Hematopoietic multipotent progenitor cell treated with erythropoietin and hydrocortisone succinate and interleukin-3 and kit ligand, for 17 days (in vitro differentiated cells): ENCODE results near the gene EFHC2.

Source experiments
- DNase-seq: peaks from one replicate; pipeline ENCODE4 v3.0.0-alpha.2; 2015; ENCODE audit warnings: low spot score

The EFHC2 gene

DNA sequence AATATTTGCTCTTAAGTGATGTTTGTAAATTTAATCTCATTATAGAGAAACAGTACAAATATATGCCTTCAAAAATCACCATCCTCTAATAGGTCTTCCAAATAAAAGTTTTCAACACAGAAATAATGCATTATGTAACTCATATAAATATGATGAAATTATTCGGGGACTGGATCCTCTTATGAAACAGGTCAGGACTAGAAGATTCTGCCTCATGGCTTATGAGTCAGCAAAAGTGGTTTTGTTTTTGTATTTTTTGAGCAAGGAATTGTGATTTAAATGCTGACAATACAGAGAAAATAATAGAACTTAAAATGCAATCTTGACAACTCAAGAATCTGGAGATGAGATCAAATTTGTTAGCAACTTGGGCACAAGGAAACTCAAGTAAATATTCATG, 190.6 kb downstream of the EFHC2 start:
- DNase-seq = no peak

DNA sequence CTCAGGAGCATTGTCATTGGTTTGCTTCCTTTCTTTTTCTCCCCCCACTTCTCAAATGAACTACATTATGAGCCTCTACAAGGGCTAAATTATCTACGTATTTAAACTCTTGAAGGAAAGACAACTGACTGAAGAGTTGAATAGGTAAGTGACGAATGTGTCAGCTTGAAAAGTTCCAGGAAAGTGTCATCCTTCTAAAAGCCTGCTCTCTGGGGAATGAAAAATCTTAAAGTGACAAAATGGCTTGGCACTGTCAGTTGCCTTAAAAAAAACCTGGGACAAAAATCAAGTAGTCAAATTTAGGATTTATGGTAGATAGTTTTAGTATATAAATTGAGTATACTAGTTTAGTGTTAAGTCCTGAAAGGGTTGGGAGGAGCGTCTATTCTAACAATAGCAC, 196.3 kb downstream of the EFHC2 start:
- no peak for DNase-seq

- DNase-seq = no peak
Measured at GRCh38 chrX:44144177-44144945, 199.1 kb downstream of the EFHC2 start.

- DNase-seq = no peak
Measured at GRCh38 chrX:44143061-44143602, 200.3 kb downstream of the EFHC2 start.

- DNase-seq = no peak
Measured at GRCh38 chrX:44130189-44130588, 213.3 kb downstream of the EFHC2 start.

GRCh38 chrX:44113337-44113736, 230.1 kb downstream of the EFHC2 start:
- no peak for DNase-seq

DNA sequence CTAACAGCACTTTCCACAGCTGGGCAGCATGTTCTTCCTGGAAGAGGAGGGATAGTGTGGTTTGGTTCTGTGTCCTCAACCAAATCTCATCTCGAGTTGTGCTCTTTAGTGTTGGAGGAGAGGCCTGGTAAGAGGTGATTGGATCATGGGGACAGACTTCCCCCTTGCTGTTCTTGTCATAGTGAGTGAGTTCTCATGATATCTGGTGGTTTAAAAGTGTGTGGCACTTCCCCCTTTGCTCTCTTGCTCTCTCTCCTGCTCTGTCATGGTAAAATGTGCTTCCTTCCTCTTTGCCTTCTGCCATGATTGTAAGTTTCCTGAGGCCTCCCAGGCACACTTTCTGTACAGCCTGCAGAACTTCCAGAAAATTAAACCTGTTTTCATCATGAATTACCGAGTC, 236.6 kb downstream of the EFHC2 start:
- DNase-seq = no peak

- no peak for DNase-seq
Measured at GRCh38 chrX:44105228-44105913, 238.1 kb downstream of the EFHC2 start.

GRCh38 chrX:44104699-44105098, 238.8 kb downstream of the EFHC2 start:
- DNase-seq = no peak

GRCh38 chrX:44101281-44101680, 242.2 kb downstream of the EFHC2 start:
- DNase-seq = no peak

- no peak for DNase-seq
Measured at GRCh38 chrX:44099366-44099765, 244.1 kb downstream of the EFHC2 start.
